ENCODE results near the gene CENPQ.

DNA sequence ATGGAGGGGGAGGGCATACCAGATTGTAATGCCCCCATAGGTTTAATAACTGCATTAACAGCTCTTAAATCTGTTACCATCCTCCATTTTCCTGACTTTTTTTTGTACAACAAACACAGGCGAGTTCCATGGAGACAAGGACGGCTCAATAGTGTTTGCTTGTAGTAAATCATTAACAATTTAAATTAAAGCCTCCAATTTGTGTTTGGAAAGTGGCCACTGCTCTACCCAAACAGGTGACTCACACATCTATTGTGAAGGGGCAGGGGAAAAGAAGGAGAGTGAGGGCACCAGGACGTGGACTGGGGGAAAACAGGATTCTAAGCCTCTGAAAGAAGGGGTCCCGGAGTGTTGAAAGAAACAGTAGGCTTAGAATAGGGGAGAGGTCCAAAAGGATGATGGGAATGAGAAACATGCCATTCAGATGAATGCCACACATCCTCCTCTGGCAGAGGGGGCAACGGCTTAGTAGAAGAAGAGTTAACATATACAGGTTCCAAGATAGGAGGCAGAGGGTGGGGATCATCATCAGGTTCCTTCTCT, 43.5 kb downstream of the CENPQ start:
- no peak for TF ChIP-seq ZNF114 (CRISPR knock-in tag; IDR thresholded peaks at IDR 0.05)
- no peak for TF ChIP-seq POLR2AphosphoS5 (IDR thresholded peaks at IDR 0.05; ENCODE audit: low read depth)
- TF ChIP-seq, protein P1, sequence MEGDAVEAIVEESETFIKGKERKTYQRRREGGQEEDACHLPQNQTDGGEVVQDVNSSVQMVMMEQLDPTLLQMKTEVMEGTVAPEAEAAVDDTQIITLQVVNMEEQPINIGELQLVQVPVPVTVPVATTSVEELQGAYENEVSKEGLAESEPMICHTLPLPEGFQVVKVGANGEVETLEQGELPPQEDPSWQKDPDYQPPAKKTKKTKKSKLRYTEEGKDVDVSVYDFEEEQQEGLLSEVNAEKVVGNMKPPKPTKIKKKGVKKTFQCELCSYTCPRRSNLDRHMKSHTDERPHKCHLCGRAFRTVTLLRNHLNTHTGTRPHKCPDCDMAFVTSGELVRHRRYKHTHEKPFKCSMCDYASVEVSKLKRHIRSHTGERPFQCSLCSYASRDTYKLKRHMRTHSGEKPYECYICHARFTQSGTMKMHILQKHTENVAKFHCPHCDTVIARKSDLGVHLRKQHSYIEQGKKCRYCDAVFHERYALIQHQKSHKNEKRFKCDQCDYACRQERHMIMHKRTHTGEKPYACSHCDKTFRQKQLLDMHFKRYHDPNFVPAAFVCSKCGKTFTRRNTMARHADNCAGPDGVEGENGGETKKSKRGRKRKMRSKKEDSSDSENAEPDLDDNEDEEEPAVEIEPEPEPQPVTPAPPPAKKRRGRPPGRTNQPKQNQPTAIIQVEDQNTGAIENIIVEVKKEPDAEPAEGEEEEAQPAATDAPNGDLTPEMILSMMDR (conservative IDR thresholded peaks at IDR 0.05; ENCODE audit: low read depth in 2 of 2), result no peak
- no peak for TF ChIP-seq EZH2 (IDR thresholded peaks at IDR 0.05; ENCODE audit: low read depth, unreplicated experiment)
- TF ChIP-seq, protein P2, sequence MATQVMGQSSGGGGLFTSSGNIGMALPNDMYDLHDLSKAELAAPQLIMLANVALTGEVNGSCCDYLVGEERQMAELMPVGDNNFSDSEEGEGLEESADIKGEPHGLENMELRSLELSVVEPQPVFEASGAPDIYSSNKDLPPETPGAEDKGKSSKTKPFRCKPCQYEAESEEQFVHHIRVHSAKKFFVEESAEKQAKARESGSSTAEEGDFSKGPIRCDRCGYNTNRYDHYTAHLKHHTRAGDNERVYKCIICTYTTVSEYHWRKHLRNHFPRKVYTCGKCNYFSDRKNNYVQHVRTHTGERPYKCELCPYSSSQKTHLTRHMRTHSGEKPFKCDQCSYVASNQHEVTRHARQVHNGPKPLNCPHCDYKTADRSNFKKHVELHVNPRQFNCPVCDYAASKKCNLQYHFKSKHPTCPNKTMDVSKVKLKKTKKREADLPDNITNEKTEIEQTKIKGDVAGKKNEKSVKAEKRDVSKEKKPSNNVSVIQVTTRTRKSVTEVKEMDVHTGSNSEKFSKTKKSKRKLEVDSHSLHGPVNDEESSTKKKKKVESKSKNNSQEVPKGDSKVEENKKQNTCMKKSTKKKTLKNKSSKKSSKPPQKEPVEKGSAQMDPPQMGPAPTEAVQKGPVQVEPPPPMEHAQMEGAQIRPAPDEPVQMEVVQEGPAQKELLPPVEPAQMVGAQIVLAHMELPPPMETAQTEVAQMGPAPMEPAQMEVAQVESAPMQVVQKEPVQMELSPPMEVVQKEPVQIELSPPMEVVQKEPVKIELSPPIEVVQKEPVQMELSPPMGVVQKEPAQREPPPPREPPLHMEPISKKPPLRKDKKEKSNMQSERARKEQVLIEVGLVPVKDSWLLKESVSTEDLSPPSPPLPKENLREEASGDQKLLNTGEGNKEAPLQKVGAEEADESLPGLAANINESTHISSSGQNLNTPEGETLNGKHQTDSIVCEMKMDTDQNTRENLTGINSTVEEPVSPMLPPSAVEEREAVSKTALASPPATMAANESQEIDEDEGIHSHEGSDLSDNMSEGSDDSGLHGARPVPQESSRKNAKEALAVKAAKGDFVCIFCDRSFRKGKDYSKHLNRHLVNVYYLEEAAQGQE (IDR thresholded peaks at IDR 0.05; ENCODE audit: unreplicated experiment), result no peak
- no peak for TF ChIP-seq JUNB (IDR thresholded peaks at IDR 0.05; ENCODE audit: unreplicated experiment)
- TF ChIP-seq EZH2phosphoT487 (IDR thresholded peaks at IDR 0.05; ENCODE audit: unreplicated experiment), result no peak
- no peak for TF ChIP-seq CREB1 (CRISPR knock-in tag; IDR thresholded peaks at IDR 0.05; ENCODE audit: low read depth)
- TF ChIP-seq, protein P3, sequence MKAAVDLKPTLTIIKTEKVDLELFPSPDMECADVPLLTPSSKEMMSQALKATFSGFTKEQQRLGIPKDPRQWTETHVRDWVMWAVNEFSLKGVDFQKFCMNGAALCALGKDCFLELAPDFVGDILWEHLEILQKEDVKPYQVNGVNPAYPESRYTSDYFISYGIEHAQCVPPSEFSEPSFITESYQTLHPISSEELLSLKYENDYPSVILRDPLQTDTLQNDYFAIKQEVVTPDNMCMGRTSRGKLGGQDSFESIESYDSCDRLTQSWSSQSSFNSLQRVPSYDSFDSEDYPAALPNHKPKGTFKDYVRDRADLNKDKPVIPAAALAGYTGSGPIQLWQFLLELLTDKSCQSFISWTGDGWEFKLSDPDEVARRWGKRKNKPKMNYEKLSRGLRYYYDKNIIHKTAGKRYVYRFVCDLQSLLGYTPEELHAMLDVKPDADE (IDR thresholded peaks at IDR 0.05), result no peak
